Gastrocnemius medialis (tissue), 4 donors: Measurements from ENCODE around the gene KRTAP9-6.

Experiments used
- CTCF ChIP-seq, 5 experiments: fragments of 450-650 bp in 3 of 5; fragments of 200-600 bp in 2 of 5; sonication (generic) in 2 of 5; IDR thresholded peaks in 4 of 5; conservative IDR thresholded peaks in 1 of 5; 1 replicate in 4 of 5; 2 replicates in 1 of 5; pipeline ENCODE4 v1.5.1; 2016 to 2019; ENCODE audit warnings: antibody characterized with exemption in 5 of 5, mild to moderate bottlenecking in 3 of 5, moderate library complexity in 3 of 5
- POLR2A ChIP-seq, 2 donors: fragments of 450-650 bp; IDR thresholded peaks; one replicate each; pipeline ENCODE4 v1.6.1; 2017; ENCODE audit warnings: antibody characterized with exemption in 2 of 2, mild to moderate bottlenecking in 2 of 2, moderate library complexity in 2 of 2

DNA sequence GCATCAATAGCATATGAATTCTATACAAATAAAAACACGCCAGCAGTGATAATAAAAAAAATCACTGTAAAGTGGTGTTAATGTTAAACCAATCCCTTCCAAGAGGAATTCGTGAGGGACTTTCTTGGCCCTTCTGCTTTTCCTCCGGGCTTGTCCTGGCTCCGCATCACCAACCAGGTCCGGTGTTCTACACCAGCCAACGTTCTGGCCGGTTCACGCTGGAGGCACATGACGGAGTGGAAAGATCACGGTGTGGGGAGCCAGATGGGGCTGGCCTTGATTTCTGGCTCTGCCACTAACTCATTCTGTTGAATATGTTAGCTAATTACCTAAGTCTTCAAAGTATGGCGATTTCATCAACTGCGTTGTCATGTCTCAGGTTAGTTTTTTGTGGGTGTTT is 38.9 kb downstream of the KRTAP9-6 start:
- TF ChIP-seq CTCF (IDR thresholded peaks at IDR 0.05 in 4 of 5, conservative IDR thresholded peaks at IDR 0.05 in 1 of 5): no peak
- no peak for TF ChIP-seq POLR2A (IDR thresholded peaks at IDR 0.05)
